ENCODE data around the gene TRPM5.

Gene TRPM5

DNA sequence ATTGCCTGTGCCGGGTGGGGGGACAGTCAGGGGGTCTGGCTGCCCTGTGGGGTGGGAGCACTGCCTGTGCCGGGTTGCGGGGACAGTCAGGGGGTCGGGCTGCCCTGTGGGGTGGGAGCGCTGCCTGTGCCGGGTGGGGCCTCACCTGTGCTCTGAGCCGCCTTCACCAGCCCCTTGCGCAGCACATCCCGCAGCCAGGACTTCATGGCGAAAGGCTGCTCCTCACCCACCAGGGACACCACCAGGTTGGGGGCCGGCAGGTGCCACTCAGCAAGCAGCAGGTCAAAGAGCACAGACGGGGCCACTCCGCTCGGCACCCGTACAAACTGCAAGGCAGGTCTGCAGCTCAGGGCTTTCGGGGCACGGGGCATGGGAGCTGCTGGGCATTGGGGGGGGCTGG, 22.3 kb downstream of the TRPM5 start:
- DNase-seq (ENCODE audit: insufficient read length, low spot score) (no peak), FAIRE-seq (no peak)

DNA sequence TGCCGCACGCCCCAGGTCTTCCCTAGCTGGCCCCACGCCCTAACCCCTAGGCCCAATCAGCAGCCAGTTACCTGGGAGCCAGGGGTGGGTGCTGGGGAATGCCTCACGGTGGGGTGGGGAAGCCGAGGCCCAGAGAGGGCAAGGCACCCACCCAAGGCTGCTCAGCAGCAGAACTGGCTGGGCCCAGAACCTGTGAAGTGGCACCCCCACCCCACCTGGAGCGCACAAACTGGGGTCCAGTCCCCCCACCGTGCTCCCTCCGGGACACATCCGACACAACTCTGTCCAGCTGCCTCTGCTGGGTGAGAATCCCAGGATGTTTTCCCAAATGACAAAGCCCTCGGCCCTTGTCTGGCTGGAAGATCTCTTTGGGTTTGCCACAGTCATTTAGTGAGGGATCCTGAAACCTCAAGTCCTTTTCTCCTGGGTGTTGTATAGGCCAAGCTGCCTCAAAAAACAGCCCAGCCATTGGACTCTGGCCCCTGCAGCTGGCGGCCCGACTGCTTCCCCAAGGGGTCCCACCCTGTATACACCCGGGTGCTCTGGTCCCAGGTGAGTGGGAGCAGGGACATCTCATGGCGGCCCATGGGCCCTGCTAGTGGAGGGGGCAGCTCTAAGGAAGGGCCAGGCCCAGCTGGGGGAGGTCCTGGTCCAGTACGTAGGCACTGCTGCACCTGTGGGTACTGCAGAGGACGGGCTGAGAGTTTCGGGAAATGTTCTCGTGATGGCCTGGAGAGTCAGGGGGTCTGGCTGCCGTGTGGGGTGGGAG, 22.9 kb downstream of the TRPM5 start:
- FAIRE-seq: no peak

GRCh38 chr11:2420502-2421225, 23.6 kb downstream of the TRPM5 start:
- no peak for FAIRE-seq
- peak; percentile 98 for DNase-seq (ENCODE audit: insufficient read length, low spot score)

More for the DNA sequence above, 22.9 kb downstream of the TRPM5 start:
- no peak for DNase-seq (ENCODE audit: insufficient read length, low spot score)

- peak; percentile 88 for DNase-seq (ENCODE audit: insufficient read length, low spot score)
- FAIRE-seq: peak; percentile 72
Observed at GRCh38 chr11:2419638-2420501, 24.4 kb downstream of the TRPM5 start.

DNA sequence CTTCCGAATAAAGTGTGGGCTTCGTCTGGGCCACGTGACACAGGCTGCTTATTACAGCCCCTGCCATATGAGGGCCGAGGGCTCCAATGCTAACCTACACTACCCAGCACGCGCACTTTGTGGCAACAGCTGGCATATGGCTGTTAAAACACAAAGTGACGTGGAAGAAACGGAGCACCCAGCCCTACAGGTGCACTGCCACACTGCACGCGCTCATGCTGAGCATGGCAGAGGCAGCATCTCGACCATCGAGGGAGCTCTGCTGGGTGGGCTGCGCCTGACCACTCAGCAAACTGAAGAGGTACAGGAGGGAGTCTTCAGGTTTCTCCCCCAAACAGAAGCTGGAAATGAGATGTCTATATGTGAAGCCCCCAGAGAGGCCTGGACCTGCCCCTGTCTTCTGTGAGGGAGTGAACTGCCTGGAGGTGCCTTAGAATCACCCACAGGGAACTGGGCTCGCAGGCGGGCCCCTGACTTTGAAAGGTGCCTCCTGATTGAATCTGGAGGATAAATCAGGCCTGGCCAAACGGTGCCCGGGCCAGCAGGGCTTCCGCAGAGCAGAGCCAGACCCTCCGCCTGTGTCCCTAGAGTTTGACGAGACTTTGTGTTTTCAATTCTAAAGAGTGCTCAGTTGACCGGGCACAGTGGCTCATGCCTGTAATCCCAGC, 25.5 kb downstream of the TRPM5 start:
- DNase-seq (ENCODE audit: insufficient read length, low spot score) (no peak), FAIRE-seq (no peak)

- DNase-seq (ENCODE audit: insufficient read length, low spot score) (no peak), FAIRE-seq (no peak)
Observed at GRCh38 chr11:2417856-2418692, 26.2 kb downstream of the TRPM5 start.

GRCh38 chr11:2416765-2417164, 27.5 kb downstream of the TRPM5 start:
- FAIRE-seq (no peak), DNase-seq (ENCODE audit: insufficient read length, low spot score) (no peak)

GRCh38 chr11:2415601-2416380, 28.5 kb downstream of the TRPM5 start:
- DNase-seq (ENCODE audit: insufficient read length, low spot score) (no peak), FAIRE-seq (no peak)

DNA sequence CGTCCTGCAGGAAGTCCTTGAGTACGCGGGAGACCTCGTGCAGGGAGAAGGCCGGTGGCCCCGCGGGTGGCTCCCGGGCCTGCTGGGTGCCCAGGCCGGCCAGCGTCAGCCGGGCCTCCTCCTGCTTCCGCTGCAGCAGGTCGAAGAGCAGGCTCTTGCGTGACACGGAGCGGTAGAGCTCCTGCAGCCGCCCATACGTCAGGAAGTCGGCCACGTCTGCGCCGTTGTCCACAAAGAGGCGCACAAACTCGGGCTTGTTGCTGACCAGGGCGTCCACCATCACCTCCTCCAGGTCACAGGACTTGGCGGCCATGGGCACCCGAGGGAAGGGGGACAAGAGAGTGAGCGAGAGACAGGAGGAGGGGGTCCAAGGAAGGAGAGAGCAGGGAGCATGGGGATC, 29.1 kb downstream of the TRPM5 start:
- no peak for FAIRE-seq
- DNase-seq (ENCODE audit: insufficient read length, low spot score): no peak

DNA sequence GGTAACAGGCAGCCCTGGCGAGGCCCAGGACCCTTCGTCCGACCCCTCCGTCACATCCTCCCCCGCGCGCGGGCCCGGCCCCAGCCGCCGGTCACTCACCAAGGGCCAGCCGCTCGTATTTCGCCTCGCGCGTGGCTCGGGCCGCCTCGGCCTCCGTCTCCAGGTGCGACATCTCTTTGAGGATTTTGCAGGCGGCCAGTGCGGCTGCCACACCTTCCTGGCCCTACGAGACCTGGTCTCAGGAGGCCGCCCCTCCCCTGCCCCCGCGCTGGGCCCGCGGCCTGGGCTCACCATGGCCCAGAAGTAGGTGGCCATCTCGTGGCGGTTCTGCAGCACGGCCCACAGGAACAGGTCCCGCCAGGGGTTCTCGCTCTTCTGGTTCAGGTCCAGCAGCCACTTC, 29.7 kb downstream of the TRPM5 start:
- no peak for FAIRE-seq
- no peak for DNase-seq (ENCODE audit: insufficient read length, low spot score)

- FAIRE-seq: no peak
Observed at GRCh38 chr11:2413742-2414579, 30.4 kb downstream of the TRPM5 start.

DNA sequence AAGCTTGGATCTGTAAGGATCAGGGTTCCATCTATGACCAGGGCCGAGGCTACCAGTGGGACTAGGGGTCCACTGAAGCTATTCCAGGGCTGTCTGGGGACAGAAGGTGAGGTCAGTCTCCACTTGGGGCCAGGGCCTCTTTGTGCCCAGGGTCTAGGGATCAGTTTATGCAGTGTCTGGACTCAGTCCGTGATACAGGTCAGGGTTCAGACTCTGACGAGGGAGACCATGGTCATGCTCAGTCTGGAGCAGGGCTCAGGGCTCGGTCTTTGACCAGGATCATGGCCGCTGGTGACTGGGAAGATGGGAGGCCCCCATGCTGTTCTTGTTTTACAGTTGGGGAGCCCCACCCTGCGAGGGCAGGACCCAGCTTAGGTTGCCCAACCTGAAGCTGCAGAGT, 32.0 kb downstream of the TRPM5 start:
- DNase-seq (ENCODE audit: insufficient read length, low spot score) (no peak), FAIRE-seq (no peak)

More at GRCh38 chr11:2413742-2414579, 30.4 kb downstream of the TRPM5 start:
- DNase-seq (ENCODE audit: insufficient read length, low spot score): no peak

- no peak for FAIRE-seq
Observed at GRCh38 chr11:2411446-2412305, 32.6 kb downstream of the TRPM5 start.

GRCh38 chr11:2410616-2411015, 33.7 kb downstream of the TRPM5 start:
- no peak for FAIRE-seq

More at GRCh38 chr11:2411446-2412305, 32.6 kb downstream of the TRPM5 start:
- DNase-seq (ENCODE audit: insufficient read length, low spot score): no peak

GRCh38 chr11:2409611-2410468, 34.5 kb downstream of the TRPM5 start:
- FAIRE-seq (no peak), DNase-seq (ENCODE audit: insufficient read length, low spot score) (no peak)

More at GRCh38 chr11:2410616-2411015, 33.7 kb downstream of the TRPM5 start:
- no peak for DNase-seq (ENCODE audit: insufficient read length, low spot score)

DNA sequence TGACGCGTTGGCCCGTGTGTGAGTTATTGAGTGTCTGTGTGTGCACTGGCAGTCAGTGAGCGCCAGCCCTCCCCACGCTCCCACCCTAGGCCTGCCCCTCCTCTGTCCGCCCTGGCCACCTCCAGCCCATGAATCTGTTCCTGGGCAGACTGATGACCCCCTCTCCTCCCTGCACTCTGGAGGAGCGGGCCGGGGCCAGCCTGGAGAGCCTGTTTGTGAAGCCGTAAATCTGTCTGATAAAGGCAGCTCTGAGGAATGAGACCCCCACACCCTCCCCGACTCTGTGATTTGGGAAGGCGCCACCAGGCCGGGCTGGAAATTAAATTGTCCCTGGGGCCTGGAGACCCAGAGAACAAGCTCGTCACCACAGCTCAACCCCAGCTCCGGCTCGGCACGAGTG, 35.2 kb downstream of the TRPM5 start:
- no peak for DNase-seq (ENCODE audit: insufficient read length, low spot score)

More for the DNA sequence above, 35.2 kb downstream of the TRPM5 start:
- no peak for FAIRE-seq
